GM12891 (cell line): Measurements from ENCODE around the gene SUCNR1.

Experiments used
- PAX5 ChIP-seq: IDR thresholded peaks from 2 replicates; pipeline ENCODE4 v1.6.1; 2011; ENCODE audit warnings: low read length, moderate library complexity, mild to moderate bottlenecking; ENCODE audit not compliant: insufficient read depth, severe bottlenecking
- POLR2A ChIP-seq: IDR thresholded peaks from 2 replicates; pipeline ENCODE4 v1.6.1; 2011; ENCODE audit warnings: low read depth, low read length, control low read depth
- POLR2AphosphoS5 ChIP-seq: IDR thresholded peaks from 2 replicates; pipeline ENCODE4 v1.6.1; 2011; ENCODE audit warnings: low read depth, low read length, control low read depth
- POU2F2 ChIP-seq: IDR thresholded peaks from 2 replicates; pipeline ENCODE4 v1.6.1; 2011; ENCODE audit warnings: low read depth, mild to moderate bottlenecking, control low read depth, low read length, moderate library complexity
- SPI1 ChIP-seq: IDR thresholded peaks from 2 replicates; pipeline ENCODE4 v1.6.1; 2011; ENCODE audit warnings: low read depth, low read length, control low read depth
- TAF1 ChIP-seq: IDR thresholded peaks from 2 replicates; pipeline ENCODE4 v1.6.1; 2011; ENCODE audit warnings: low read depth, low read length, control low read depth

DNA sequence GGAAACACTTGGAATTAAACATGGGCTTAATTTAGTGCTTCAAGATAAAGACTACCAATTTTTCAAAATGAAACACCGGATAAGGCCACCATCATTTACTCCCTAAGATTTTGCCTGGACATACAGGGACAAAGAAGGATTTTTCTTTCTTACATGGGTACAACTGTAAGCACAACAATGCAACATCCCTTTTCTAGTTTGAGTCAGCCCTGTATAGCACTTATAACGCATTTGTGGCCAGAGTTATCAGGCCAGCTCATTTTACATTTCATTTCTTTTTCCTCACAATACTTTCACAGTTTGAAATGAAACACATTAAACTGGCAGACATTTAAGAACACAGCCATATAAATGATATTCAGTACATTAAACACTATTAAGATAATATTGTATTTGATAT is 9.8 kb upstream of the SUCNR1 start:
- TF ChIP-seq POLR2A (no peak), POLR2AphosphoS5 (no peak), TAF1 (no peak), PAX5 (no peak), POU2F2 (no peak), SPI1 (no peak)
